Hepatic stellate cell (primary cell): ENCODE data around the gene FAM43B.
"Not testable (repeated sequence)": the region's sequence is repeated elsewhere in the genome, so short reads cannot be mapped to it uniquely, and the experiment has no call there.

Experiments
- DNase-seq: peaks from one replicate; pipeline ENCODE4 v3.0.0; 2011; ENCODE audit warnings: low spot score

FAM43B gene, protein sequence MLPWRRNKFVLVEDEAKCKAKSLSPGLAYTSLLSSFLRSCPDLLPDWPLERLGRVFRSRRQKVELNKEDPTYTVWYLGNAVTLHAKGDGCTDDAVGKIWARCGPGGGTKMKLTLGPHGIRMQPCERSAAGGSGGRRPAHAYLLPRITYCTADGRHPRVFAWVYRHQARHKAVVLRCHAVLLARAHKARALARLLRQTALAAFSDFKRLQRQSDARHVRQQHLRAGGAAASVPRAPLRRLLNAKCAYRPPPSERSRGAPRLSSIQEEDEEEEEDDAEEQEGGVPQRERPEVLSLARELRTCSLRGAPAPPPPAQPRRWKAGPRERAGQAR

GRCh38 chr1:20551945-20552727 is at the start of gene FAM43B:
FAM43B (plus strand) TSS chr1:20552573; CDS start chr1:20552974, 401 bp downstream.
- peak; percentile 26 for DNase-seq

- DNase-seq = no peak
Observed at GRCh38 chr1:20505488-20505887, 46.9 kb upstream of the FAM43B start.

DNA sequence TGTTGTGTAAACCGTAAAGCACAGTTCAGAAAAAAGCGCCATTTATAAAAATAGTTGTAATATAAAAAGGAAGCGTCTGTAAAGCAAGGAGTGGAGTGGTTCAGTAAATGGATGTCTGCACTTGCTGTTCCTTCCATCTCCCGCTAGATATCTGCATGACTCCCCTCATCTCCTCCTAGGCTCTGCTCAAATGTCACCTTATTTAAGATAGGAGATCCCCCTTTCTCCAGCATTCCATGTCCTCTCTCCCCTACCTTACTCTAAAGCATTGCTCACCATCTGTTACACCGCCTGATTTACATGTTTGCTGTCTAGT is 45.2 kb upstream of the FAM43B start:
- no peak for DNase-seq

DNA sequence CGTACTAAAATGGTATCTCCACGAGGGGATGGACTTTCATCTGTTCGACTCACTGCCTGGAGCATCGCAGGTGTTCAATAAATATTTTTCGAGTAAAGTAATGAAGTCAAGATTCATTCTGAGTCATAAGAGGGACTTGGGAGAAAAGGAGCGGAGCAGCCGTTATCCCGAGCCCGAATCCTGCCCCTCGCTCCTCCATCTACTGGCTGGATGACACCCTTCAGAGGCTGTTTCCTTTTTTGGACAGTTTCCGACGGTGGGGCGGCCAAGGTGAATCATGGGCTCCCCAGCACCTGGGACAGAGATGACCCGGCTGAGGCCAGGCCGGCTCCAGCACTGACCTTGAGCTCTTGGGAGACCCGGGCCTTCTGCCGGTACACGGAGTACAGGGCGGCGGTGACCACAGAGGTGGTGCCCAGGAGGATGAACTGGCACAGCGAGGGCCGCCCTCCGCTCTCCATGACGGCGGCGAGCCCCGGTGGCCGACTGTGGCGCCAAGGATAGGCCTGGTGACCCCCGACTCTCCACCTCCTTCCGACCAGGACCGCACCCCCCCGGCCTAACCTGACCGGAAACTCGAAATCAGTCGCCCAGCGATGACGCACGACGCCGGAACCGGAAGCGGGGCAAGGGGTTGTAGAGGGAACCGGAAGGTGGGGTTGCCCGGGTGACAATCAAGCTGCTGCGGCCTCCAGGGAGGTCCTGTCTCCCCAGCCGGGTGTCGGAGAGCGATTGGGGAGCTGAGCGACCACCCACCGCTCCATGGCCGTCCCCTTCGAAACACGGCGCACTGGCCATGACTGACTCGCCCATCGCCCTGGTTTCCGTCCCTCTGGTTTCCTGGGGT is 44.6 kb upstream of the FAM43B start, which contains the start of gene MUL1:
Gene MUL1 (minus strand): TSS at position 588 of the 847 bp plus-strand sequence. CDS start 127 bp downstream, at position 461.
- peak; percentile 96 for DNase-seq

DNA sequence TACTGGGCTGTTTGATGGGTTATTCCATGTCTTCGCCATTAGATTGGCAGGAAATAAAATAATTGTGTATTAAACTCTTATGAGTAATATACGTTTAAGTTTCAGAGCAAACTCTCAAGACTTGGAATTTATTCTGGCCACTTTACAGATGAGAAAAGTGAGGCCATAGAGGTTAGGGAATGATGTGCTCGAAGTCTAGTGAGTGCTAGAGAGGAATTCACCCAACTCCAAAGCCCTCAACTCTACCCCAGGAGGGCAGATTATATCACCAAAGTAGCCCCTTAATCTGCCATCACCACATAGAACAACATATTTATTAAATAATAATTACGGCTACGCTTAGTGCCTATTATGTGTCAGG is 44.0 kb upstream of the FAM43B start:
- no peak for DNase-seq

DNA sequence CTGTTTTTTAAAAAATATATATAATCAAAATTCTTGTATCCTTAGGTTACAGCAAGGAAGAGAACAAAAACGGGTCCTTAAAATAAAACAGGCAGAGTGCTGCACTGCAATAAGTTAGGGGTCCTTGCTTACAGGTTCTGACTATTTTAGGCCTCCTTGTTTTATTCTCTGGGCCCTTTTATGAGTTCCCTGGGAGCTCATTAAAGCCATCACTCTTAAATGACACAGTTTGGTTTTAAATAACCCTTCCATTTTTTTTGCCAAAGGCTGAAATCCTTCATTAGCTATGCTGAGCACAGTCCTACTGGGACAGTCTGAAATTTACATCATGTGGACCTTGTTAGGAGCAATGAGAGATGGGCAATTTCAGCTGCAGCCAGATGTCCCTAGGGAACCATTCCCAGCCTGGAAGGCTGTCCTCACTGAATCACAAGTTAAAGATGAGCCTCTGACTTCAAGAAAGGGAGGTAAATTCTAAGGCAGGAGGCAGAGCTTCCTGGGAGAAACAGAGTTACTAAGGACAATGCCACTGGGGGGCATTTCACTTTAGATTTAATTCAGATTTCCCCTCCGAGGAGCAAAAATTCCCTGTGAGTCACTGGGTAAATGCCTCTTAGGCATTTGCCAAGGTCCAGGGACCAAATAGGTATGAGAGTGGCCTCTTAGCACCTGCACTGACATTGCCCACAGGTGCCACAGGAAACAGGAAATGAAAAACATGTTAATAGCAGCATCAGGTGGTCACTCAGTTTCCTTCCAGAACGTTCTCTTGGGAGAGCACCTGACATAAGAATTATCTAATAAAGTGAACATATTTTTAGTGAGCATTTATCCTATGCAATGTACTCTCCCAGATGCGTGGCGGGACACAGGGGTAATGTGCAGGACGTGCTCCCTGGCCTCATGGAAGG is 40.6 kb upstream of the FAM43B start:
- no peak for DNase-seq

GRCh38 chr1:20519609-20520262 is 32.6 kb upstream of the FAM43B start:
- not testable (repeated sequence) for DNase-seq

- DNase-seq = peak; percentile 71
Observed at GRCh38 chr1:20521960-20522861, 30.2 kb upstream of the FAM43B start.

DNA sequence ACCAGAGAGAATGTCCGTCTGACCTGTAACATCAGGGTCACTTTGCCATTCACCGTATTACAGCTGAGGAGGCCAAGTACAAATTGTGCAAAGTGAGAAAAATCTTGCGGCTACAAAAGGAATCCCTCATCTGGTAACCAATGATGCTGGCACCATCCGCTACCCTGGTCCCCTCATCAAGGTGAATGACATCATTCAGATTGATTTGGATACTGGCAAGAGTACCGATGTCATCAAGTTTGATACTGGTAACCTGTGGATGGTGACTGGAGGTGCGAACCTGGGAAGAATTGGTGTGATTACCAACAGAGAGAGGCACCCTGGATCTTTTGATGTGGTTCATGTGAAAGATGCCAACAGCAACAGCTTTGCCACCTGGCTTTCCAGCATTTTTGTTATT is 26.1 kb upstream of the FAM43B start:
- DNase-seq = no peak

DNA sequence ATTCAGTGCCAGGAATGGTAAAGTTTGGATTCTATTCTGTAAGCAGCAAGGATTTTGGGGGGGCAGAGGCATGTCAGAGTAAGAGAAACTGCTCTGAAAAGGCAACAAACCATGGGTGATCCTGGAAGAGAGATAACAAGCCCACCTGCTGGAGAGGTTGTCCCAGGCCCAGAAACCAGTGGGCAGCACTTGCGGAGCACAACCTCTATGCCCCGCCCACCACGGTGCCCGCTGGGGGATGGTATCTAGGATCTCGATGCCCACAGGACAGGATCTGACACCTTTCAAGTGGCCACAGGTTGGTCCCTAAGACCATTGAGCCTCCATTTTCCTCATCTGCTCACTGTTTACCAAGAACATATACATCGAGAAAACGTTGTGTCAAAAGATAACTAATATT is 24.2 kb upstream of the FAM43B start:
- no peak for DNase-seq

DNA sequence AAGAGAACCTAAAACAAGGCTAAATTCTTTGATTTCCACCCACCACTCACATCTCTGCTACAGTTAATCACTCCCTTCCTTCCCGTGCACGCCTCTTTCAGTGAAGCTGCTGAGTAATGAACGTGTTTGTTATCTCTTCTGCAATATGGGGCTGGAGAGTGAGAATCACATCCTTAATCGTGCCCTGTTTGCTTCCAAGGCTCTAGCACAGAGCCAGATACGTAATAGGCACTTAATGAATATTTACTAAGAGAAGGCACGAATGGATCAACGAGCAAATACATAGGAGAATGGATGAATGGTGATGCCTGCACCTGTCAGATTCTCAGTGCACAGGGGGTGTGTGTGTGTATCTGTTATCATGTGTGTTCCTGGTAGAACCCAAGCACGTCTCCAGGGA is 22.1 kb upstream of the FAM43B start:
- no peak for DNase-seq

GRCh38 chr1:20530901-20531300 is 21.5 kb upstream of the FAM43B start:
- no peak for DNase-seq

DNA sequence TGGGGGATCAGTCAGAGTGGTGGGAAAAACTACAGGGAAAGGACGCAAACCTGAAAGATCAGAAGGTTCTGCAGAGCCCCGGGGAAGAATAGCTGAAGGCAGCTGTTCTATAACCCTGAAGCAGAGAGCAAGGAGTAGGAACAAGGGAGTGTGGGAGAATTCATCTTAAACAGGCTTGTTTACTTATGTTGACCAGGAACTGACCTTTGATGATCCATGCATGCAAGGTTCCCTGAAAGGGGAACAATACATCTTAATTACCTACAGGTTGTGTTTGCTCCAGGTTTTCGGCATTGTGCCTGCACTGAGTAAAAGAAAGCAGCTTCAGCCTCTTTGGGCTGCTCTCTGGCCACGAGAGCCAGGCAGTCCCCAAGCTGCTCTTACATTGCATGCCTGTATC is 18.7 kb upstream of the FAM43B start:
- no peak for DNase-seq

- DNase-seq = no peak
Observed at GRCh38 chr1:20534659-20535417, 17.5 kb upstream of the FAM43B start.

DNA sequence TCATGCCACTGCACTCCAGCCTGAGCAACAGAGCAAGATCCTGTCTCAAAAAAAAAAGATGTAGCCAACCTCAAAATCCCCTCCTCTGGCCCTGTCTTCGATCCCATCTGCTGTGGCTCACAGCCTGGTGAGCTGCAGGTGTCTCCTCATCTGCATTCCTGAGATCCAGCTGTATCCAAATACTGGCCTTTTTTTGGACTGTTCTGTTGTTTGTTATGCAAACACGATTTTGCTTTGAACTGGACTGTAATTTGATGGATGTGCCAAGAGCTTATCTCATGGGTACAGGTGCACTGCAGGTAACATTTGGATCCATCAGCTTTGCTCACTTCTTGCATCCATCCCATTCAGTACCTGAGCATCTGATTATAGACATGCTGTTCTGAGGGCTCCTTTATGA is 14.1 kb upstream of the FAM43B start:
- DNase-seq = no peak

DNA sequence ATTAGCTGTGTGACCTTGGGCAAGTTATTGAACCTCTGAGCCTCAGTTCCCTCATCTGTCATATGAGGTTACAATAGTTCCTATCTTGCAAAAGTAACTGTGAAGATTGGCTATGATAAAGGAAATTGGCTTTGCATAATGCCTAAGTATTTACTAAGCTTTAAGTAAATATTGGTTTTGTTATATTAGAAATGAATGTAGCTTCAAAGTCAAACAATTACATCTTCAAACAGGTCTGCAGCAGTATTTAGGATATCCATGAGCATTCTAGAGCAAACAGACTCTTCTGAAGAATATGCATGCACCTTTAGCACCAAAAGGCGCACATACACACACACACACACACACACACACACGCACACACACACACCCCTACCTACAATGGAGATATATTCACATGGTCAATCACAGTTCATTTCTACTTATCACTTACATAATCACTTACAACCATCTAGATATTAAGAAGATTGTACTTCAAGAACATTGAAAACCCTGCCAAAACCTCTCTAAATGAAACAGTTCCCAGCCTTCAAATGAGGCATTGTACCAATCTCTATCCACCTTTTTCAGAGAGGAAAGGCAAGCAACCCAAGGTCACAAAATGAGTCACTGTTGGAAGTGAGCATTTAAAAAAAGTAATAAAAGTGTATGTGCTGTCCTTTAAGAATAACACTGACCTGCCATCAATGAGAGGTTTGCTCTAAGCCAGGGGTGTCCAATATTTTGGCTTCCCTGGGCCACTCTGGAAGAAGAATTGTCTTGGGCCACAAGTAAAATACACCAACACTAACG is 13.4 kb upstream of the FAM43B start:
- DNase-seq = no peak

DNA sequence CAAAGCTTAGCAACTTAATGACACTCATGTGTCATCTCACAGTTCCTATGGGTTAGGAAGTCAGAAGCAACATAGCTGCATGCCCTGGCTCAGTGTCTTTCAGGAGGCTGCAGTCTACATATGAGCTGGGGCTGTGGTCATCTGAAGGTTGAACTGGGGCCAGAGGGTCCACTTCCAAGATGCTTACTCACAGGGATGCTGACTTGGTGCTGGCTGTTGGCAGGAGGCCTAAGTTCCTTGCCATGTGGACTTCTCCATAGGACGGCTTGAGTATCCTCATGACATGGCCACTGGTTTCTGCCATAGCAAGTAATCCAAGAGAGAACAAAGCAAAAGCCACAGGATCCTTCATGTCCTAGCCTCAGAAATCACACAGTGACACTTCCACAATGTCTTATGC is 12.1 kb upstream of the FAM43B start:
- no peak for DNase-seq

GRCh38 chr1:20546637-20547036 is 5.7 kb upstream of the FAM43B start:
- DNase-seq = no peak
